Measurements from ENCODE around the gene LAT. TPM values are rescaled to one million over a fixed set of nuclear protein-coding genes. Genes with fewer than 3 reads are reported as not detected.
A peak's percentile ranks its signal among the peaks of the same experiment; 100 is the strongest.

The LAT gene
- total RNA-seq, 2 experiments from 2014 or later = 17.5 to 19.8 TPM

GRCh38 chr16:28985211-28986041 lies 574 bp downstream of the LAT start:
- ChIA-PET CTCF (ENCODE audit: unreplicated experiment) (interaction anchor here (1.0 to 1.1 kb wide), 2 partner anchors 10 to 11 kb away, joined by 3 read pairs; partner anchors contain the start of gene SPNS1), POLR2A (interaction anchor here (0.9 to 1.4 kb wide), 2 partner anchors 11 to 35 kb away, joined by 3 to 6 read pairs; no protein-coding TSS in a partner anchor)
- Histone ChIP-seq H2AFZ (ENCODE audit: low read length) (no peak overlapping the region; the same call in 1 of the 2 replicates), H3K36me3 (ENCODE audit: insufficient read depth, low read length) (peaks cover 27% of the 10 kb centered on the region), H3K79me2 (ENCODE audit: insufficient read depth, low read depth, low read length) (no peaks in the 10 kb centered on the region), H4K20me1 (ENCODE audit: insufficient read depth, low read length) (no peaks in the 10 kb centered on the region), H3K27ac (ENCODE audit: low read depth, low read length, poor library complexity, severe bottlenecking) (peak overlapping the region; percentile 34), H3K4me2 (ENCODE audit: low read length) (peak overlapping the region; percentile 68), H3K4me3 (ENCODE audit: low read depth, low read length, poor library complexity, severe bottlenecking) (peak overlapping the region; percentile 68), H3K9me2 (ENCODE audit: insufficient read depth, low read length) (no peaks in the 10 kb centered on the region), H3K9me3 (ENCODE audit: low read length) (peaks cover 10% of the 10 kb centered on the region), H3K4me1 (ENCODE audit: insufficient read depth, low read length, poor library complexity, severe bottlenecking) (peaks cover 17% of the 10 kb centered on the region)
- intact Hi-C loops (cut with micrococcal nuclease; ENCODE audit: unreplicated experiment) = no loop called here
- TF ChIP-seq CTCF (conservative IDR thresholded peaks at IDR 0.05; ENCODE audit: low read length) (no peak), EZH2phosphoT487 (IDR thresholded peaks at IDR 0.05; ENCODE audit: borderline replicate concordance, low read depth, low read length) (no peak)
- no TSS peak for BruUV-seq (replicated peaks)
- DNase-seq (ENCODE audit: low spot score) = no peak

DNA sequence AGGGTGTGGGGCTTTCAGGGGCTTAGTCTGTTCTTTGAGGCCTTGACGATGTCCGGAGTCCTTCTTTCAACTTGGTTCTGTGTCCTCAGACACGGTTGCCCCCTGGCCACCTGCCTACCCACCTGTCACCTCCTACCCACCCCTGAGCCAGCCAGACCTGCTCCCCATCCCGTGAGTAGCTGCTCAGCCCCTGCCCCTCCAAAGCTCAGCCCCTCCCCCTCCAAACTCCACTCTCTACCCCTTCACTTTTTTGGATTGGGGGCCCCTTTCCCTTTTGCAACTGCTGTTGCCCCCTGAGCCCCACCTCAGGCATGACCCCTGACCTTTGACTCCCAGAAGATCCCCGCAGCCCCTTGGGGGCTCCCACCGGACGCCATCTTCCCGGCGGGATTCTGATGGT lies 1.2 kb downstream of the LAT start:
- intact Hi-C loops (cut with micrococcal nuclease; ENCODE audit: unreplicated experiment) = no loop called here
- peaks cover 24% of the 10 kb centered on the region for H3K36me3 ChIP-seq (ENCODE audit: insufficient read depth, low read length)
- CTCF ChIA-PET (ENCODE audit: unreplicated experiment) = no interaction called here
- POLR2A ChIA-PET = no interaction called here
- no peak for DNase-seq (ENCODE audit: low spot score)
- H4K20me1 ChIP-seq (ENCODE audit: insufficient read depth, low read length) = no peaks in the 10 kb centered on the region
- no peak overlapping the region for H3K27ac ChIP-seq (ENCODE audit: low read depth, low read length, poor library complexity, severe bottlenecking)
- peaks cover 17% of the 10 kb centered on the region for H3K4me1 ChIP-seq (ENCODE audit: insufficient read depth, low read length, poor library complexity, severe bottlenecking)
- no peaks in the 10 kb centered on the region for H3K9me2 ChIP-seq (ENCODE audit: insufficient read depth, low read length)
- H3K4me2 ChIP-seq (ENCODE audit: low read length) = peak overlapping the region; percentile 68
- no peaks in the 10 kb centered on the region for H3K79me2 ChIP-seq (ENCODE audit: insufficient read depth, low read depth, low read length)
- H3K9me3 ChIP-seq (ENCODE audit: low read length) = peaks cover 10% of the 10 kb centered on the region
- H3K4me3 ChIP-seq (ENCODE audit: low read depth, low read length, poor library complexity, severe bottlenecking) = no peak overlapping the region
- TF ChIP-seq CTCF (conservative IDR thresholded peaks at IDR 0.05; ENCODE audit: low read length) = no peak
- no TSS peak for BruUV-seq (replicated peaks)
- no peak overlapping the region for H2AFZ ChIP-seq (ENCODE audit: low read length)

GRCh38 chr16:28986492-28986891 lies 1.6 kb downstream of the LAT start:
- no peak for TF ChIP-seq EZH2phosphoT487 (IDR thresholded peaks at IDR 0.05; ENCODE audit: borderline replicate concordance, low read depth, low read length)
- no peak for TF ChIP-seq CTCF (conservative IDR thresholded peaks at IDR 0.05; ENCODE audit: low read length)
- no peak overlapping the region for H3K4me2 ChIP-seq (ENCODE audit: low read length)
- no peaks in the 10 kb centered on the region for H4K20me1 ChIP-seq (ENCODE audit: insufficient read depth, low read length)
- H3K79me2 ChIP-seq (ENCODE audit: insufficient read depth, low read depth, low read length) = no peaks in the 10 kb centered on the region
- H3K36me3 ChIP-seq (ENCODE audit: insufficient read depth, low read length) = peaks cover 19% of the 10 kb centered on the region
- ChIA-PET CTCF (ENCODE audit: unreplicated experiment) (no interaction called here), POLR2A (interaction anchor here (0.9 kb wide), 1 partner anchor 13 kb away, joined by 4 read pairs; no protein-coding TSS in a partner anchor)
- no peaks in the 10 kb centered on the region for H3K9me2 ChIP-seq (ENCODE audit: insufficient read depth, low read length)
- peaks cover 17% of the 10 kb centered on the region for H3K4me1 ChIP-seq (ENCODE audit: insufficient read depth, low read length, poor library complexity, severe bottlenecking)
- H3K9me3 ChIP-seq (ENCODE audit: low read length) = peaks cover 9% of the 10 kb centered on the region
- H2AFZ ChIP-seq (ENCODE audit: low read length) = no peak overlapping the region
- intact Hi-C loops (cut with micrococcal nuclease; ENCODE audit: unreplicated experiment) = no loop called here
- no peak overlapping the region for H3K27ac ChIP-seq (ENCODE audit: low read depth, low read length, poor library complexity, severe bottlenecking)
- no peak for DNase-seq (ENCODE audit: low spot score)
- H3K4me3 ChIP-seq (ENCODE audit: low read depth, low read length, poor library complexity, severe bottlenecking) = no peak overlapping the region
- BruUV-seq (replicated peaks) = no TSS peak

All from OCI-LY7 (cell line).